ENCODE measurements around the gene ZEB2.

ZEB2 gene

DNA sequence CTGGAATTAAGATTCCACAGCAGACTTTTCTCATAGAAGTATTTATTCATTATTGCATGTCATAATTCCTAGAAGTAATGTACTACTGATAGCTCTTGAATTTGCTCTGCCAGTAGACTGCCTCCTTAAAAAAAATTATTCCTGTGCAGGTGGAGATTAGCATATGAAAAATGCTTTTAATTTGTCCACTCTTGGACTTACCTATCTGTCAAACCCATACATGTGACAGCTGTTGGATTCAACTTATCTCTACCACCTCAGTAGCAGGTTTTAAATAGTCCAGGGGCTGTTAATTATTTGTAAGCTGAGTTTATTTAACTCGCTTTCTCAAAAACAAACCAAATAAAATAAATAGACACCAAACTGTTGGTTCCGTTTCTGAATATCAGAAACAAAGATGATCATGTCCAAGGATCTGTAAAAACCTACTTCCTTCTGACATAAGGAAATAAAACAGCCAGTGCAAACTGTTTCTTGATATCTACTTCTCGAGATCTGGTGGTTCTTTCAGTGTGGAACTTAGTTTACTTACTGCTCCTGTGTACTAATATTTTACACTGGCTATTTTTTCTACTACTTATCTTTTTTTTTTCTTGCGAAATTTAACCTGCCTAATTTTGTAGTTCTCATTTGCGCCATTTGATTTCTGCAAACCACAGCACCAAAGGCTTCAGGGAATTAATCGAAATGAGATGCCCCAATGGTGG is 44.2 kb downstream of the ZEB2 start:
- TF ChIP-seq CTCF (IDR thresholded peaks at IDR 0.05; ENCODE audit: insufficient read depth, low read depth, low read length, missing control alignments), result no peak
- no peak for DNase-seq (ENCODE audit: low read depth)
- no peak overlapping the region for H3K4me3 ChIP-seq (ENCODE audit: low read depth, low read length)

- peak; percentile 56 for DNase-seq (ENCODE audit: low read depth)
- H3K4me3 ChIP-seq (ENCODE audit: low read depth, low read length), result no peak overlapping the region
These were observed 44.9 kb downstream of the ZEB2 start for GRCh38 chr2:144475044-144475443.

DNA sequence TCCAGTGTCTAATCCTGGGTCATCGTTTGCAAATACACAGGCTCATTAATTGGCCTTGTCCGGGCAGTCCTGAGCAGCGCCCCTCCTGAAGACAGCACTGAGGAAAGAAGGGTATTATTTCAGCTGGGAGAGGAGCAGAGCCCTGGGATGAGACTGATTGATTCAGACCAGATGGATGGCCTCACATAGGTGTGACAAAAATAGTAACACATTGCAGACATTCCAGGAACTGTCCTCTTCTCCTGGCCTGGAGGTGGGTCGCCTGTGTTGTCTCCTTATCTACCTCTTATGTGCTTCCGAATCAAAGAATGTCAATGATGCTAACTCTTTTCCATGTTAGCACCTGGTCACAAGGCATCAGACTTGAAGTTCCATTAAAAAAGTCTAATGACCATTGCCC is 45.9 kb downstream of the ZEB2 start:
- TF ChIP-seq CTCF (IDR thresholded peaks at IDR 0.05; ENCODE audit: insufficient read depth, low read depth, low read length, missing control alignments), result no peak
- no peak for DNase-seq (ENCODE audit: low read depth)
- no peak overlapping the region for H3K4me3 ChIP-seq (ENCODE audit: low read depth, low read length)

More at GRCh38 chr2:144475044-144475443, 44.9 kb downstream of the ZEB2 start:
- TF ChIP-seq CTCF (IDR thresholded peaks at IDR 0.05; ENCODE audit: insufficient read depth, low read depth, low read length, missing control alignments), result no peak

- no peak for TF ChIP-seq CTCF (IDR thresholded peaks at IDR 0.05; ENCODE audit: insufficient read depth, low read depth, low read length, missing control alignments)
- no peak for DNase-seq (ENCODE audit: low read depth)
- H3K4me3 ChIP-seq (ENCODE audit: low read depth, low read length), result no peak overlapping the region
These were observed 47.0 kb downstream of the ZEB2 start for GRCh38 chr2:144472911-144473310.

DNA sequence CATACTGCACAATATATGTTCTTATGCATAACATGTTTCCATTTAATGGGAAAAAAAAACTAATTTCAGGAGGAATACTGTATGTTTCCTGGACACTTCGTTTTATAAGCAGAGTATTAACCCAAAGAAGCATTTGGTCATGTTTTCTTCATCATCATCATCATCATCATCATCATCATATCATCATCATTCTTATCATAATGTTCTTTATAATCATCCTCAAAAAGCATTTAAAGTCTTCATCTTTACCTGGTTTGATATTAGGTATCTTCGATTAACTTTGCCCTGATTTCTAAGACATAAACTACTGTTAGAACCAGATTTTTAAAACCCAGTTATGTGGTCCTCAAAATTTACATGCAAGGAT is 47.9 kb downstream of the ZEB2 start:
- no peak overlapping the region for H3K4me3 ChIP-seq (ENCODE audit: low read depth, low read length)
- no peak for DNase-seq (ENCODE audit: low read depth)

GRCh38 chr2:144471305-144472045 is 48.4 kb downstream of the ZEB2 start:
- DNase-seq (ENCODE audit: low read depth), result peak; percentile 47
- no peak for TF ChIP-seq CTCF (IDR thresholded peaks at IDR 0.05; ENCODE audit: insufficient read depth, low read depth, low read length, missing control alignments)
- no peak overlapping the region for H3K4me3 ChIP-seq (ENCODE audit: low read depth, low read length)

More for the DNA sequence above, 47.9 kb downstream of the ZEB2 start:
- TF ChIP-seq CTCF (IDR thresholded peaks at IDR 0.05; ENCODE audit: insufficient read depth, low read depth, low read length, missing control alignments), result no peak

Measured in GM12865 (cell line).